Subcutaneous preadipocyte (primary cell): ENCODE data around the gene MAGEA11. TPM values are rescaled to one million over a fixed set of nuclear protein-coding genes. Genes with fewer than 3 reads are reported as not detected.

Experiments
- small RNA-seq: library from RNA; depleted of rRNA; stranded (forward); fragments of <200 nt; gene quantifications from one replicate; pipeline ENCODE3, GENCODE V24; 2012
- total RNA-seq: library from RNA; depleted of rRNA; stranded (reverse); fragments of >200 nt; gene quantifications from 2 replicates; pipeline ENCODE4 v1.2.3, GENCODE V29; 2012

Gene MAGEA11, protein sequence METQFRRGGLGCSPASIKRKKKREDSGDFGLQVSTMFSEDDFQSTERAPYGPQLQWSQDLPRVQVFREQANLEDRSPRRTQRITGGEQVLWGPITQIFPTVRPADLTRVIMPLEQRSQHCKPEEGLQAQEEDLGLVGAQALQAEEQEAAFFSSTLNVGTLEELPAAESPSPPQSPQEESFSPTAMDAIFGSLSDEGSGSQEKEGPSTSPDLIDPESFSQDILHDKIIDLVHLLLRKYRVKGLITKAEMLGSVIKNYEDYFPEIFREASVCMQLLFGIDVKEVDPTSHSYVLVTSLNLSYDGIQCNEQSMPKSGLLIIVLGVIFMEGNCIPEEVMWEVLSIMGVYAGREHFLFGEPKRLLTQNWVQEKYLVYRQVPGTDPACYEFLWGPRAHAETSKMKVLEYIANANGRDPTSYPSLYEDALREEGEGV
- total RNA-seq, result not detected in 2 replicates

DNA sequence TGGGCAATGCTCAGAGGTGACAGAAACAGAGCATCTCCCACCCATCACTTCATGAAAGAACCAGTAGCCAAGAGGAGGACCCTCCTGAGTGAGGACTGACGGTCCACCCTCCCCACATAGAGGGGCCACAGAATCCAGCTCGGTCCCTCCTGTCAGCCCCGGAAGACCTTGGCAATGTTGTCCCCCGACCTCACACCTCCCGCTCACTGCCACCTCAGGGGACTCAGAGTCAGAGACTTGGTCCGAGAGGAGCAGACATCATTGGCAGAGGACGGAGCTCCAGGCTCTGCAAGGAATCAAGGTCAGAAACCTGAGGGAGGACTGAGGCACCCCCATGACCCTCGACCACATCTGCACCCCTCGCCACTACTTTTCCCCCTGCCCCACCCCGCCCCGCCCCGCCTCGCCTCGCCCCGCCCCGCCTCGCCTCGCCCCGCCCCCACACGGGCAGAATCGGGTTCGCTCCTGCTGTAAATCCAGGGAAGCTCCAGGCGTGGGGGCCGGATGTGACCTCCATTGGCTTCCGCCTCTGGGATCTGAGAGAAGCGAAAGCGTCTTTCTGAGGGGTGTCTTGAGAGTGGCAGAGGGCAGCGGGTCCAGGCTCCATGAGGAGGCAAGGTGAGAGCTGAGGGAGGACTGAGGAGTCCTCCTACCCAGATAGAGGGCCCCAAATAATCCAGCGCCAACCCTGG, at the start of gene MAGEA11:
Gene MAGEA11 (plus strand): TSS at position 516 of the 692 bp plus-strand sequence. CDS start 1,100 bp downstream, outside the sequence.

Small RNA genes within 50 kb of the gene (small RNA-seq; reads per million reads assigned to genes)
- gene AC244098.1 (not detected), gene AC244098.2 (not detected), gene AC244098.3 (not detected)

Other genes with a start within 250 kb of the MAGEA11 start
- 22.8 and 34.2 TPM in 2 replicates for gene IDS, start 206.8 kb upstream of the MAGEA11 start, total RNA-seq
- 10.0 and 11.0 TPM in 2 replicates for gene EOLA1, start 171.0 kb upstream of the MAGEA11 start, total RNA-seq
- gene HSFX3, start 162.1 kb upstream of the MAGEA11 start, total RNA-seq, result not detected in 2 replicates
- gene MAGEA9B, start 124.6 kb upstream of the MAGEA11 start, total RNA-seq, result not detected in 2 replicates
- not detected in 2 replicates for gene HSFX2, start 116.7 kb upstream of the MAGEA11 start, total RNA-seq
- gene TMEM185A, start 80.3 kb upstream of the MAGEA11 start, total RNA-seq, result 11.4 and 12.3 TPM in 2 replicates
- gene HSFX1, start 62.0 kb downstream of the MAGEA11 start, total RNA-seq, result 0.59 and 0.73 TPM in 2 replicates
- not detected in 2 replicates for gene MAGEA9, start 69.9 kb downstream of the MAGEA11 start, total RNA-seq
- not detected in 2 replicates for gene MAGEA8, start 169.1 kb downstream of the MAGEA11 start, total RNA-seq
- gene HSFX4, start 217.5 kb downstream of the MAGEA11 start, total RNA-seq, result not detected in 2 replicates
- gene EOLA2, start 226.4 kb downstream of the MAGEA11 start, total RNA-seq, result 13.3 and 14.0 TPM in 2 replicates